ENCODE data around the gene IL11. TPM values are rescaled to one million over a fixed set of nuclear protein-coding genes. Genes with fewer than 3 reads are reported as not detected.

Gene IL11
- total RNA-seq, 2 donors from 2014 or later: 0.92 TPM; not detected in 1

GRCh38 chr19:55350620-55351315 is 19.5 kb downstream of the IL11 start:
- no peaks in the 10 kb centered on the region for H3K36me3 ChIP-seq
- no peak overlapping the region for H3K27ac ChIP-seq
- H3K27me3 ChIP-seq (replicated peaks; ENCODE audit: insufficient read depth): peaks cover 6% of the 10 kb centered on the region
- H3K9me3 ChIP-seq: no peaks in the 10 kb centered on the region
- ATAC-seq (ENCODE audit: insufficient number of reproducible peaks, low FRiP score, low read depth): no peak
- no peak for TF ChIP-seq CTCF (IDR thresholded peaks at IDR 0.05)
- H3K4me1 ChIP-seq (ENCODE audit: control insufficient read depth in 1 of 2, low read depth in 2 of 2): peaks cover 4 to 12% of the 10 kb centered on the region in 2 donors
- no peak for DNase-seq (ENCODE audit: low spot score)
- no peak overlapping the region for H3K4me3 ChIP-seq

- Histone ChIP-seq H3K9me3 (no peaks in the 10 kb centered on the region), H3K4me3 (no peak overlapping the region), H3K4me1 (ENCODE audit: control insufficient read depth in 1 of 2, low read depth in 2 of 2) (peaks cover 3% of the 10 kb centered on the region in 2 donors), H3K27me3 (replicated peaks; ENCODE audit: insufficient read depth) (peaks cover 6% of the 10 kb centered on the region), H3K36me3 (peaks cover 5% of the 10 kb centered on the region), H3K27ac (no peak overlapping the region)
- no peak for ATAC-seq (ENCODE audit: insufficient number of reproducible peaks, low FRiP score, low read depth)
- TF ChIP-seq CTCF (IDR thresholded peaks at IDR 0.05): no peak
- DNase-seq (ENCODE audit: low spot score): no peak
These were observed 21.8 kb downstream of the IL11 start for GRCh38 chr19:55348317-55349034.

GRCh38 chr19:55347442-55348009 is 22.7 kb downstream of the IL11 start:
- Histone ChIP-seq H3K4me3 (no peak overlapping the region), H3K4me1 (ENCODE audit: control insufficient read depth in 1 of 2, low read depth in 2 of 2) (no peaks in the 10 kb centered on the region), H3K9me3 (no peaks in the 10 kb centered on the region), H3K27ac (no peak overlapping the region), H3K27me3 (replicated peaks; ENCODE audit: insufficient read depth) (peaks cover 6% of the 10 kb centered on the region), H3K36me3 (peaks cover 11% of the 10 kb centered on the region)
- no peak for TF ChIP-seq CTCF (IDR thresholded peaks at IDR 0.05)
- no peak for ATAC-seq (ENCODE audit: insufficient number of reproducible peaks, low FRiP score, low read depth)
- no peak for DNase-seq (ENCODE audit: low spot score)

DNA sequence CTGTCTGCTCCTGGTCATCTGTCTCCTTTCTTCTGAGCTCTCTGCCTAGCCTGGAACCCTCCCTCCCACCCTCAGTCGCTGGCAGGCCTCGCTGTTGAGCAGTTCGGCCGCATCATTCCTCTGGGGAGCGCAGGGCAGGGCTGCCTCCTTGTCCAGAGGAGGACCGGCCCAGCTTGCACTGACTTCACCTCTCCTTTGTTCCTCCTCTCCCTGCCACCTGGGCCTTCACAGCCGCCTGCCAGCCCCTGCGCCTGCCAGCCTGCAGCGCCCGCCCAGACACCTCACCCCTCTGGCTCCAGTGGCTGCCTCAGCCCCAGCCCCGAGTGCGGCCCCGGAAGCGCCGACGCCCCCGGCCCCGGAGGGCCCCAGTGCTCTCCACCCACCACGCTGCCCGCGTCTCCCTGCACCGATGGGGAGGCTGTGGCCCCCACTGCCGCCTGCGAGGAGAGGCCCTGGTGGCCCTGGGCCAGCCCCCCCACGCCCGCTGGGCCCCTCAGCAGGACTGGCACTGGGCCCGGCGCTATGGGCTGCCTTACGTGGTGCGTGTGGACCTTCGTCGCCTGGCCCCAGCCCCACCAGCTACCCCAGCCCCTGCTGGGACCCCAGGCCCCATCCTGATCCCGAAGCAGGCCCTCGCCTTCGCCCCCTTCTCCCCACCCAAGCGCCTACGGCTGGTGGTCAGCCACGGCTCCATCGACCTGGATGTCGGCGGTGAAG is 23.4 kb downstream of the IL11 start:
- no peak for TF ChIP-seq CTCF (IDR thresholded peaks at IDR 0.05)
- peaks cover 0 to 3% of the 10 kb centered on the region in 2 donors for H3K4me1 ChIP-seq (ENCODE audit: control insufficient read depth in 1 of 2, low read depth in 2 of 2)
- H3K4me3 ChIP-seq: no peak overlapping the region
- no peak overlapping the region for H3K27ac ChIP-seq
- DNase-seq (ENCODE audit: low spot score): no peak
- peaks cover 15% of the 10 kb centered on the region for H3K36me3 ChIP-seq
- no peak for ATAC-seq (ENCODE audit: insufficient number of reproducible peaks, low FRiP score, low read depth)
- H3K9me3 ChIP-seq: no peaks in the 10 kb centered on the region
- H3K27me3 ChIP-seq (replicated peaks; ENCODE audit: insufficient read depth): no peaks in the 10 kb centered on the region

All from thoracic aorta (tissue), 2 donors.